HEK293 (cell line): Measurements from ENCODE around the gene RBM34.

Experiments
- CTCF ChIA-PET: fragments of 350-600 bp; formaldehyde crosslinking; extraction: SDS; loops from one replicate; lab custom pipeline; 2021; ENCODE audit warnings: antibody characterized with exemption; lab: Yijun Ruan, JAX
- POLR2A ChIA-PET: fragments of 300-600 bp; formaldehyde crosslinking; extraction: SDS; loops from one replicate; lab custom pipeline; 2020; ENCODE audit warnings: antibody characterized with exemption, inconsistent platforms; lab: Yijun Ruan, JAX
- H3K27ac ChIP-seq: fragments of 200-500 bp; sonication (Bioruptor generic); 2 replicates; pipeline ENCODE4 v1.5.1; 2014; ENCODE audit warnings: low read depth, low read length, control low read depth, inconsistent platforms; ENCODE audit errors: extremely low read depth
- H3K36me3 ChIP-seq, 2 experiments: fragments of 200-500 bp in 1 of 2; sonication (Bioruptor generic) in 1 of 2; 1 replicate in 1 of 2; 2 replicates in 1 of 2; pipeline ENCODE4 v1.5.1; 2014 to 2017; ENCODE audit warnings: inconsistent platforms in 2 of 2, low read length in 2 of 2; ENCODE audit not compliant: control insufficient read depth in 2 of 2, insufficient read depth in 1 of 2
- H3K4me1 ChIP-seq: fragments of 200-500 bp; sonication (Bioruptor generic); 2 replicates; pipeline ENCODE4 v1.5.1; 2014; ENCODE audit warnings: mild to moderate bottlenecking, low read length, inconsistent platforms; ENCODE audit not compliant: control insufficient read depth, insufficient read depth
- H3K4me3 ChIP-seq: 2 replicates; pipeline ENCODE4 v1.5.1; 2011; ENCODE audit warnings: low read depth, mild to moderate bottlenecking, control low read depth, low read length, moderate library complexity
- H3K9me3 ChIP-seq: fragments of 200-500 bp; sonication (Bioruptor generic); 2 replicates; pipeline ENCODE4 v1.5.1; 2014; ENCODE audit warnings: low read depth, low read length, inconsistent platforms; ENCODE audit not compliant: control insufficient read depth, insufficient read depth
- CTCF ChIP-seq: fragments of 450-650 bp; formaldehyde crosslinking; IDR thresholded peaks from 2 replicates; pipeline ENCODE4 v1.5.1; 2016; ENCODE audit warnings: missing biosample characterization, missing genetic modification characterization
- GLIS2 ChIP-seq: fragments of 450-650 bp; formaldehyde crosslinking; IDR thresholded peaks from 2 replicates; pipeline ENCODE4 v1.5.1; 2016; ENCODE audit warnings: missing biosample characterization, missing genetic modification characterization
- PRDM2 ChIP-seq: fragments of 450-650 bp; formaldehyde crosslinking; IDR thresholded peaks from 2 replicates; pipeline ENCODE4 v1.5.1; 2016; ENCODE audit warnings: missing biosample characterization, missing genetic modification characterization, borderline replicate concordance
- PRDM6 ChIP-seq: fragments of 450-650 bp; formaldehyde crosslinking; IDR thresholded peaks from 2 replicates; pipeline ENCODE4 v1.5.1; 2017; ENCODE audit warnings: missing biosample characterization, missing genetic modification characterization
- RBAK ChIP-seq: fragments of 450-650 bp; formaldehyde crosslinking; IDR thresholded peaks from 2 replicates; pipeline ENCODE4 v1.5.1; 2016; ENCODE audit warnings: missing biosample characterization, missing genetic modification characterization
- ZBTB21 ChIP-seq: fragments of 450-650 bp; formaldehyde crosslinking; IDR thresholded peaks from 2 replicates; pipeline ENCODE4 v1.5.1; 2017; ENCODE audit warnings: missing biosample characterization, missing genetic modification characterization
- ZBTB26 ChIP-seq: fragments of 450-650 bp; formaldehyde crosslinking; optimal IDR thresholded peaks from 2 replicates; pipeline ENCODE3; 2016; ENCODE audit warnings: missing biosample characterization, mild to moderate bottlenecking, missing genetic modification characterization
- ZNF10 ChIP-seq: fragments of 450-650 bp; formaldehyde crosslinking; IDR thresholded peaks from 2 replicates; pipeline ENCODE4 v1.5.1; 2017; ENCODE audit warnings: missing biosample characterization, missing genetic modification characterization
- ZNF18 ChIP-seq: fragments of 450-650 bp; formaldehyde crosslinking; IDR thresholded peaks from 2 replicates; pipeline ENCODE4 v1.5.1; 2016; ENCODE audit warnings: missing biosample characterization, missing genetic modification characterization
- ZNF184 ChIP-seq: fragments of 450-650 bp; IDR thresholded peaks from 2 replicates; pipeline ENCODE4 v1.5.1; 2018; ENCODE audit warnings: missing biosample characterization, mild to moderate bottlenecking, missing genetic modification characterization
- ZNF24 ChIP-seq: fragments of 450-650 bp; formaldehyde crosslinking; IDR thresholded peaks from 2 replicates; pipeline ENCODE4 v1.5.1; 2016; ENCODE audit warnings: missing biosample characterization, missing genetic modification characterization
- ZNF26 ChIP-seq: fragments of 450-650 bp; formaldehyde crosslinking; IDR thresholded peaks from 2 replicates; pipeline ENCODE4 v1.5.1; 2016; ENCODE audit warnings: missing biosample characterization, missing genetic modification characterization
- ZNF366 ChIP-seq: fragments of 450-650 bp; formaldehyde crosslinking; conservative IDR thresholded peaks from 2 replicates; pipeline ENCODE4 v1.5.1; 2016; ENCODE audit warnings: missing biosample characterization, missing genetic modification characterization
- ZNF629 ChIP-seq: fragments of 450-650 bp; formaldehyde crosslinking; IDR thresholded peaks from 2 replicates; pipeline ENCODE4 v1.5.1; 2017; ENCODE audit warnings: missing biosample characterization, missing genetic modification characterization
- ZNF639 ChIP-seq: fragments of 450-650 bp; formaldehyde crosslinking; IDR thresholded peaks from 2 replicates; pipeline ENCODE4 v1.5.1; 2016; ENCODE audit warnings: missing biosample characterization, missing genetic modification characterization

Gene RBM34

GRCh38 chr1:235156265-235156664 is 4.8 kb downstream of the RBM34 start:
- no peaks in the 10 kb centered on the region for H3K4me1 ChIP-seq
- TF ChIP-seq ZNF24 (tag by site-specific recombination) (no peak), ZNF184 (no peak), ZNF366 (tag by site-specific recombination) (no peak), CTCF (tag by site-specific recombination) (no peak), ZBTB21 (tag by site-specific recombination) (no peak), GLIS2 (tag by site-specific recombination) (no peak), RBAK (tag by site-specific recombination) (no peak), ZNF10 (tag by site-specific recombination) (no peak), ZNF26 (no peak), ZBTB26 (tag by site-specific recombination) (no peak), ZNF629 (no peak), PRDM2 (tag by site-specific recombination) (no peak), ZNF639 (tag by site-specific recombination) (no peak), ZNF18 (tag by site-specific recombination) (no peak), PRDM6 (tag by site-specific recombination) (no peak)
- TF ChIP-seq, all 188 proteins: peak for 0
- H3K4me3 ChIP-seq, result no peak overlapping the region
- ChIA-PET POLR2A (interaction anchor here (0.6 to 1.1 kb wide), 4 partner anchors 11 to 64 kb away, joined by 3 to 7 read pairs (median 4); no protein-coding TSS in a partner anchor), CTCF (interaction anchor here (1.1 to 1.8 kb wide), 4 partner anchors 8 to 261 kb away, joined by 3 to 7 read pairs (median 4); no protein-coding TSS in a partner anchor)
- no peak overlapping the region for H3K27ac ChIP-seq
- H3K9me3 ChIP-seq, result no peaks in the 10 kb centered on the region
- peaks cover 74 to 86% of the 10 kb centered on the region in 2 experiments for H3K36me3 ChIP-seq
